MM.1S (cell line): ENCODE results near the gene DARS1.
A peak's percentile ranks its signal among the peaks of the same experiment; 100 is the strongest.

Experiments
- DNase-seq: peaks from one replicate; pipeline ENCODE4 v3.0.0-alpha.2; 2015
- H2AFZ ChIP-seq: fragments of 300-600 bp; sonication (generic); 2 replicates; pipeline ENCODE4 v1.6.0; 2016; ENCODE audit warnings: antibody characterized with exemption, low read length
- H3F3A ChIP-seq: fragments of 300-600 bp; sonication (generic); 2 replicates; pipeline ENCODE4 v1.6.1; 2016; ENCODE audit warnings: mild to moderate bottlenecking, antibody characterized with exemption, low read length, moderate library complexity, mixed read lengths; ENCODE audit not compliant: insufficient read depth
- H3K27ac ChIP-seq: fragments of 300-600 bp; sonication (generic); 2 replicates; pipeline ENCODE4 v1.5.1; 2016; ENCODE audit warnings: mild to moderate bottlenecking, low read length
- H3K27me3 ChIP-seq: fragments of 300-600 bp; sonication (generic); replicated peaks from 2 replicates; pipeline ENCODE4 v1.6.0; 2016; ENCODE audit warnings: low read length; ENCODE audit not compliant: insufficient read depth
- H3K36me3 ChIP-seq: fragments of 300-600 bp; sonication (generic); replicated peaks from 2 replicates; pipeline ENCODE4 v1.6.1; 2016; ENCODE audit warnings: mild to moderate bottlenecking, low read length, mixed read lengths; ENCODE audit not compliant: insufficient read depth
- H3K4me1 ChIP-seq: fragments of 300-600 bp; sonication (generic); 2 replicates; pipeline ENCODE4 v1.6.1; 2016; ENCODE audit warnings: low read length, mixed read lengths
- H3K4me2 ChIP-seq: fragments of 300-600 bp; sonication (generic); 2 replicates; pipeline ENCODE4 v1.6.0; 2016; ENCODE audit warnings: low read depth, low read length
- H3K4me3 ChIP-seq: fragments of 300-600 bp; sonication (generic); 2 replicates; pipeline ENCODE4 v1.5.1; 2016; ENCODE audit warnings: low read length, mixed read lengths
- H3K79me2 ChIP-seq: fragments of 300-600 bp; sonication (generic); 2 replicates; pipeline ENCODE4 v1.6.1; 2016; ENCODE audit warnings: mixed run types, low read length, mixed read lengths
- H3K9ac ChIP-seq: fragments of 300-600 bp; sonication (generic); 2 replicates; pipeline ENCODE4 v1.6.1; 2016; ENCODE audit warnings: low read length, mixed read lengths
- H3K9me2 ChIP-seq: fragments of 300-600 bp; sonication (generic); replicated peaks from 2 replicates; pipeline ENCODE4 v1.6.1; 2016; ENCODE audit warnings: mild to moderate bottlenecking, low read length, mixed read lengths; ENCODE audit not compliant: insufficient read depth
- H3K9me3 ChIP-seq: fragments of 300-600 bp; sonication (generic); replicated peaks from 2 replicates; pipeline ENCODE4 v1.6.1; 2016; ENCODE audit warnings: mild to moderate bottlenecking, low read length, mixed read lengths; ENCODE audit not compliant: insufficient read depth
- H4K20me1 ChIP-seq: fragments of 300-600 bp; sonication (generic); 2 replicates; pipeline ENCODE4 v1.6.1; 2016; ENCODE audit warnings: mild to moderate bottlenecking, low read length, moderate library complexity, mixed read lengths; ENCODE audit not compliant: insufficient read depth
- EZH2 ChIP-seq: fragments of 300-600 bp; sonication (generic); optimal IDR thresholded peaks from 2 replicates; pipeline ENCODE3; 2017; ENCODE audit warnings: low read depth, mild to moderate bottlenecking, antibody characterized with exemption, low read length, mixed read lengths
- EZH2phosphoT487 ChIP-seq: fragments of 300-600 bp; sonication (generic); IDR thresholded peaks from 2 replicates; pipeline ENCODE4 v1.6.1; 2018; ENCODE audit warnings: antibody characterized with exemption, low read length
- TF ChIP-seq, protein P1 (sequence below): fragments of 300-600 bp; sonication (generic); IDR thresholded peaks from 2 replicates; pipeline ENCODE4 v1.5.1; 2016; ENCODE audit warnings: antibody characterized with exemption, low read length, mixed read lengths

Gene DARS1

GRCh38 chr2:136006658-136007057 lies 21.2 kb upstream of the DARS1 start:
- Histone ChIP-seq H3K9ac (no peak overlapping the region), H3K4me2 (no peak overlapping the region)

DNA sequence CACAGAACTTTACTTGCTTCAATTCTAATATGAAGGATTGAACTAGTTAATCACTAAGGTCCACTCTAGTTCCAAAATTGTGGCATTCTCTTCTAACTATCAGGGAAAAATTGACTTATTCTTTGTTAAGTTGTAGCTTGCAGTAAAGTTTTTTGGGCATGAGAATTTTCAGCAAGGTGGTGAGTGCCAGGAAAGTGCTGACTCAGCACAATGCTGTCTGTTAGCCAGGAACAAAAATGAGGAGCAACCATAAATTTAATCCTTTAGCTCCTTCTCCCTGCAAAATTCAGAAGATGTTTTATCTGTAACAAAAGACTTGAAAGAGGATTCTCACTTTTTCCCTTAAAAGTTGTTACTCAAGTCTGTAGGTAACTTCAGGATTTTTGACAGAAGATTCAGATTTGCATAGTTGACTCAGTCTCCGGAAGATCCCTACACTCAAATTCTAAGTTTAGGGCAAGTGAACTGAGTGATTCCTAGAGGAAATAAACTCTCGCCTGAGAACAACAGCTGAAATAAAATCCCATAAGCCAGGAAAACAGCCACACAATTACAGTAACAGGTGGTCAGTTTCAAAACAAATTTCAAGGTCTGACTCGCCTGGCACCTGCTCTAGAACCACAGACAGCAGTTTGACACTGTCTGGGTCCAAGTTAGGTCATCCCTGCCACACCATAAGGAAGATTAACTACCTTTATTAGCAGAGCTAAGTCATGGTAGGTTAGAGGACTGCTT lies 20.2 kb upstream of the DARS1 start:
- H3K9ac ChIP-seq: no peak overlapping the region
- H2AFZ ChIP-seq: no peak overlapping the region
- H3K9me3 ChIP-seq: no peaks in the 10 kb centered on the region
- H3K4me1 ChIP-seq: peaks cover 17% of the 10 kb centered on the region
- H3F3A ChIP-seq: no peaks in the 10 kb centered on the region
- H3K27ac ChIP-seq: no peak overlapping the region; the same call in 1 of the 2 replicates
- H4K20me1 ChIP-seq: no peaks in the 10 kb centered on the region
- no peaks in the 10 kb centered on the region for H3K27me3 ChIP-seq
- H3K9me2 ChIP-seq: no peaks in the 10 kb centered on the region
- no peaks in the 10 kb centered on the region for H3K79me2 ChIP-seq
- DNase-seq: peak; percentile 67
- H3K4me2 ChIP-seq: peak overlapping the region; percentile 18
- no peak overlapping the region for H3K4me3 ChIP-seq
- no peaks in the 10 kb centered on the region for H3K36me3 ChIP-seq
- TF ChIP-seq EZH2 (no peak), EZH2phosphoT487 (no peak)
- TF ChIP-seq, protein P1, sequence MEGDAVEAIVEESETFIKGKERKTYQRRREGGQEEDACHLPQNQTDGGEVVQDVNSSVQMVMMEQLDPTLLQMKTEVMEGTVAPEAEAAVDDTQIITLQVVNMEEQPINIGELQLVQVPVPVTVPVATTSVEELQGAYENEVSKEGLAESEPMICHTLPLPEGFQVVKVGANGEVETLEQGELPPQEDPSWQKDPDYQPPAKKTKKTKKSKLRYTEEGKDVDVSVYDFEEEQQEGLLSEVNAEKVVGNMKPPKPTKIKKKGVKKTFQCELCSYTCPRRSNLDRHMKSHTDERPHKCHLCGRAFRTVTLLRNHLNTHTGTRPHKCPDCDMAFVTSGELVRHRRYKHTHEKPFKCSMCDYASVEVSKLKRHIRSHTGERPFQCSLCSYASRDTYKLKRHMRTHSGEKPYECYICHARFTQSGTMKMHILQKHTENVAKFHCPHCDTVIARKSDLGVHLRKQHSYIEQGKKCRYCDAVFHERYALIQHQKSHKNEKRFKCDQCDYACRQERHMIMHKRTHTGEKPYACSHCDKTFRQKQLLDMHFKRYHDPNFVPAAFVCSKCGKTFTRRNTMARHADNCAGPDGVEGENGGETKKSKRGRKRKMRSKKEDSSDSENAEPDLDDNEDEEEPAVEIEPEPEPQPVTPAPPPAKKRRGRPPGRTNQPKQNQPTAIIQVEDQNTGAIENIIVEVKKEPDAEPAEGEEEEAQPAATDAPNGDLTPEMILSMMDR: no peak

More at GRCh38 chr2:136006658-136007057, 21.2 kb upstream of the DARS1 start:
- H2AFZ ChIP-seq: no peak overlapping the region
- TF ChIP-seq, protein P1: no peak
- no peak for TF ChIP-seq EZH2phosphoT487
- TF ChIP-seq EZH2: no peak
- no peaks in the 10 kb centered on the region for H3K27me3 ChIP-seq
- no peak overlapping the region for H3K4me3 ChIP-seq
- no peaks in the 10 kb centered on the region for H3K9me3 ChIP-seq
- H3K79me2 ChIP-seq: no peaks in the 10 kb centered on the region
- no peak overlapping the region for H3K27ac ChIP-seq
- peaks cover 17% of the 10 kb centered on the region for H3K4me1 ChIP-seq
- no peaks in the 10 kb centered on the region for H3K9me2 ChIP-seq
- no peak for DNase-seq
- no peaks in the 10 kb centered on the region for H3K36me3 ChIP-seq
- no peaks in the 10 kb centered on the region for H3F3A ChIP-seq
- H4K20me1 ChIP-seq: no peaks in the 10 kb centered on the region

- Histone ChIP-seq H3F3A (no peaks in the 10 kb centered on the region), H3K9me3 (no peaks in the 10 kb centered on the region), H3K9me2 (no peaks in the 10 kb centered on the region), H3K4me3 (no peak overlapping the region), H4K20me1 (no peaks in the 10 kb centered on the region), H3K4me2 (no peak overlapping the region), H3K79me2 (no peaks in the 10 kb centered on the region), H3K27me3 (no peaks in the 10 kb centered on the region), H3K9ac (no peak overlapping the region), H3K4me1 (peaks cover 17% of the 10 kb centered on the region), H3K36me3 (no peaks in the 10 kb centered on the region), H2AFZ (no peak overlapping the region), H3K27ac (no peak overlapping the region)
- no peak for DNase-seq
- TF ChIP-seq EZH2 (no peak), EZH2phosphoT487 (no peak)
- TF ChIP-seq, protein P1: no peak
Observed at GRCh38 chr2:136004965-136005364, 19.5 kb upstream of the DARS1 start.
